HEK293 (cell line): ENCODE measurements around the gene CXCL5.

Source experiments
- CTCF ChIP-seq: fragments of 450-650 bp; formaldehyde crosslinking; IDR thresholded peaks from 2 replicates; pipeline ENCODE4 v1.5.1; 2016; ENCODE audit warnings: missing biosample characterization, missing genetic modification characterization
- GLI2 ChIP-seq: fragments of 450-650 bp; formaldehyde crosslinking; IDR thresholded peaks from 2 replicates; pipeline ENCODE4; 2017; ENCODE audit warnings: missing biosample characterization, missing genetic modification characterization, low read depth, borderline replicate concordance
- HOXA7 ChIP-seq: sonication (generic); formaldehyde crosslinking; IDR thresholded peaks from 2 replicates; pipeline ENCODE4 v1.8.1; 2022; ENCODE audit warnings: missing genetic modification reagents, borderline replicate concordance
- HOXC10 ChIP-seq: sonication (generic); formaldehyde crosslinking; IDR thresholded peaks from 2 replicates; pipeline ENCODE4 v1.8.1; 2023; ENCODE audit warnings: mild to moderate bottlenecking, missing genetic modification reagents
- REPIN1 ChIP-seq: fragments of 450-650 bp; formaldehyde crosslinking; IDR thresholded peaks from 2 replicates; pipeline ENCODE4 v1.5.1; 2017; ENCODE audit warnings: missing biosample characterization, missing genetic modification characterization, low read depth
- REST ChIP-seq: fragments of 450-650 bp; formaldehyde crosslinking; IDR thresholded peaks from 2 replicates; pipeline ENCODE4 v1.5.1; 2016; ENCODE audit warnings: missing biosample characterization, missing genetic modification characterization
- SETDB1 ChIP-seq: IDR thresholded peaks from one replicate; pipeline ENCODE4 v1.6.1; 2017; ENCODE audit warnings: mild to moderate bottlenecking, low read length, moderate library complexity, mixed read lengths; ENCODE audit not compliant: insufficient read length
- ZBTB20 ChIP-seq: fragments of 450-650 bp; formaldehyde crosslinking; IDR thresholded peaks from 2 replicates; pipeline ENCODE4 v1.5.1; 2016; ENCODE audit warnings: missing biosample characterization, missing genetic modification characterization
- ZFP3 ChIP-seq: fragments of 450-650 bp; formaldehyde crosslinking; IDR thresholded peaks from 2 replicates; pipeline ENCODE4 v1.5.1; 2016; ENCODE audit warnings: low read depth, missing biosample characterization, missing genetic modification characterization
- ZFP37 ChIP-seq: fragments of 450-650 bp; formaldehyde crosslinking; IDR thresholded peaks from 2 replicates; pipeline ENCODE4 v1.5.1; 2016; ENCODE audit warnings: missing biosample characterization, missing genetic modification characterization
- ZNF148 ChIP-seq: fragments of 450-650 bp; formaldehyde crosslinking; IDR thresholded peaks from 2 replicates; pipeline ENCODE4 v1.5.0; 2017; ENCODE audit warnings: missing biosample characterization, missing genetic modification characterization, borderline replicate concordance
- ZNF558 ChIP-seq: fragments of 450-650 bp; formaldehyde crosslinking; IDR thresholded peaks from 2 replicates; pipeline ENCODE4 v1.5.1; 2016; ENCODE audit warnings: missing biosample characterization, missing genetic modification characterization
- ZNF596 ChIP-seq: fragments of 450-650 bp; IDR thresholded peaks from 2 replicates; pipeline ENCODE4 v1.5.0; 2018; ENCODE audit warnings: missing biosample characterization, mild to moderate bottlenecking, missing genetic modification characterization, moderate library complexity
- TF ChIP-seq, protein P1 (sequence below): fragments of 450-650 bp; formaldehyde crosslinking; IDR thresholded peaks from 2 replicates; pipeline ENCODE4 v1.5.1; 2016; ENCODE audit warnings: missing biosample characterization, missing genetic modification characterization

DNA sequence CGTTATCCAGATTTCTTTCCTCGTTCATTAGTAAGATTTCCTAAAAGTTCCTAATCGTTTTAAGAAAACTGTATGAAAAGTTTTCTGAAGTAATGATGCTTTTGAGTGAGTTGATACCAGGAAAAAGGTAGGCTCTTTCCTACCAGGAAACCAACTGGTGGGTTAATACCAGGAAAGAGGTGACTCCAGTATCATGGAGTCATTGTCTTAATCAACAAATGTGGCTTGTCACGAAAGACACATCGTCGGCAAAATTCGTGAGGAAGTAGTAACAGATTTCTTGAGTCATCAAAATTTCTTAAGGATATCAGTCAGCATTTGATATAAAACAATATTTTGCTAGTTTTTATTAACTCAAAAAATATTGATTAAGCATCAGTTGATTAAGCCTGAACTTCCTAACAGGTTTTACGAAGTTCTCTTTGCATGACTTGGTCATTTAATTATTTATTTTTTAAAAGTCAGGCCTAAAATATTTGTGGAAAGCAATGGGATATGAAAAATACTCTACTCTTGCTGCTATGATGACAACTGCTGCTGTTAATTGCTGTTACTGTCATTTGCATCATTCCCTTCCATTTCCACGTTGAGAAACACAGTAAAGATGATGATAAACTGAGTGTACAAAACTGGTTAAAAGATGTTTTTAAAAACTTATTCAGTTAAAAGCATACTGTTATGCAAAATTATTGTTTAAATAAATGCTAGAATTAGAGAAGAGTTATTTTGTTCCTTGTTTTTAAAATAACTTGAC, 7.3 kb downstream of the CXCL5 start:
- TF ChIP-seq CTCF (tag by site-specific recombination) (no peak), HOXC10 (CRISPR knock-in tag) (no peak), REPIN1 (tag by site-specific recombination) (no peak), HOXA7 (no peak), ZNF596 (tag by site-specific recombination) (no peak), ZNF558 (tag by site-specific recombination) (no peak), ZBTB20 (no peak), ZFP37 (tag by site-specific recombination) (no peak), ZNF148 (no peak), ZFP3 (tag by site-specific recombination) (no peak), SETDB1 (no peak), GLI2 (tag by site-specific recombination) (no peak), REST (tag by site-specific recombination) (no peak)
- TF ChIP-seq, protein P1, sequence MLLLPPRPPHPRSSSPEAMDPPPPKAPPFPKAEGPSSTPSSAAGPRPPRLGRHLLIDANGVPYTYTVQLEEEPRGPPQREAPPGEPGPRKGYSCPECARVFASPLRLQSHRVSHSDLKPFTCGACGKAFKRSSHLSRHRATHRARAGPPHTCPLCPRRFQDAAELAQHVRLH (tag by site-specific recombination): no peak
